DMS53 treated with DMSO at 0.1 percent for 48 hours (cell line): Measurements from ENCODE around the gene PIK3AP1.

Experiments
- DNase-seq: peaks from one replicate; lab custom pipeline; 2025; ENCODE audit not compliant: unreplicated experiment; lab: John Stamatoyannopoulos, UW

PIK3AP1 gene

DNA sequence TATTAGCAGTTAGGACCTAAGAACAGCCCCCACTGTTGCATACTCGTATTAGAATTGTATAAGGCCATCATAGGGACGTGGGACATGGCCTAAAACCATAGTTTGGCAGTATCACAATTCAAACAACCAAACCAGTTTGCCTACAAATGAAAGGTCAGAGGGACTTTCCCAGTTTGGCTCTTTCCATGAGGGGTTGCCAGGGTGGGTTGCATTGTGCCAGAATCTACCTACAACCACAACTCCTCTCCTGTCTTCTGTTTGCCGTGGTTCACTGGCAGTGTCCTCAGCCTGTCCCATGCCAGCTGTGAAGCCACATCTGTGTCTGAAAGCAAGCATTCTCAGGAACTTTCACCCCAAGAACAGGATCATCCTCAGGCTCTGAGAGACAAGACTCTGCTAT is 44.5 kb downstream of the PIK3AP1 start:
- DNase-seq, result no peak

DNA sequence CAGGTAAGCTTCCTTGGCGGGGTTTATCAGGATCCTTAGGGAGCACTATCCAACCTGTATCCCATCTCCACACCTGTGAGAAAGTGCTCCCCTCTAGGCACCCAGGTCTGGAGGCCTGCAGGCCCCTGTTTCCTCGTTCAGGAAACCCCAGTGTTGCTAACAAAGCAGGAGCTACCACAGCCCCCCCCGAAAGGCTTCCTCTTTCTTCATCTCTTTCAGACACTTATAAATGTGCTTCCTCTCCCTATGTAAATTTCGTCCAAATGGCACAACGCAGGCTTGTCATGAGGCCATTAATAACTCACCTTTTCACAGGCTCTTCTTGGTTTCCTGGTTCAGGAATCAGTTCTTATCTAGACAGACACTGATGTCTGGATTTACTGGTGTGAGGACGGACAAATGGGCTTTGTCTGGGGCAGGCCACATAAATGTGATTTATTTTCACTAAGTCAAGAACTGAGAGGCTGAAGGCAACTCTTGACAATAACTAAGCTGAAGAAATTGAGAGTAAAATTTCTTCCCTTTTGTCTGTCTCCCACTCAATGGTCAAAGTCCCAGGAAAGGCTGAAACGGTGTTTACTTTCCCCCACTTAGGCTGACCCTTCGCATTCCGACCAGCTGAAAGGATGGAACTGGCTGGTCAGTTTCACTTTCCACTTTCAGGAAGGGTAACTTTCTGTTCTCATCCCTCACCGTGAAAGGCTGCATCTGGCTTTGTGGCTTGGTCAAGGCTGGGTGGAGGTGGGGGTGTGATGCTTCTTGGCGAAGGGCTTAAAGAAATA is 46.8 kb downstream of the PIK3AP1 start:
- no peak for DNase-seq

DNA sequence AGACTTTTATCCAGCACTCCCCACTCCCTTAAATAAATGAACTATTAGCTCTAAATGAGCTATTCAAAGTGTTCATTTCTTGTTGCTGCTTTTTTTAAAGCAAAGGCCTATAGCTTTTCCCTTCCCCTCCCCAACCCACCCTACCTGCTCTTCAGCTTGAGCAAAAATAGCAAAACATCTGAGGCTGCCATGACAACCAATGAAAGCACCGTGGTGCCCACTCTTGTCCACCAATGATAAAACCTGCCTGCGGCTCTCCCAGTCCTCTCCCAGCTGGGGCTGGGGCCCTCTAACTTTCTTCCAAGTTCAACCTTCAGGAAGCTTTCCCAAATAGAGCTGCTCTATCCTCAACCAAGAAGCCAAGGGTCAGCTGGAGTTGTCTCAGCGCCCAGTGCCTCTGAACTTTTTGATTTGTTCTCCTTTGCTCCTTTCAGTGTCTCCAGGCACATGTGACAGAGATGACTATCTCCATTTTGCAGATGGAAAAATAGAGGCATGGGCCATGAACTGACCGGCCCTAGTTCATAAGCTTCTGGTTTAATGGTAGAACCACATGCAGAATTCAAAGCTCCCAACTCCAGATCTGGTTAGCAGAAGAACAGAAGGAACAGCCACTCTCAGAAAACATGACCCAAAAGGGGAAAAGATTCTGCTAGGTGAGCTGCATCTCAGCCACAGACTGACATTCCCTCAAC is 47.7 kb downstream of the PIK3AP1 start:
- DNase-seq, result no peak

DNA sequence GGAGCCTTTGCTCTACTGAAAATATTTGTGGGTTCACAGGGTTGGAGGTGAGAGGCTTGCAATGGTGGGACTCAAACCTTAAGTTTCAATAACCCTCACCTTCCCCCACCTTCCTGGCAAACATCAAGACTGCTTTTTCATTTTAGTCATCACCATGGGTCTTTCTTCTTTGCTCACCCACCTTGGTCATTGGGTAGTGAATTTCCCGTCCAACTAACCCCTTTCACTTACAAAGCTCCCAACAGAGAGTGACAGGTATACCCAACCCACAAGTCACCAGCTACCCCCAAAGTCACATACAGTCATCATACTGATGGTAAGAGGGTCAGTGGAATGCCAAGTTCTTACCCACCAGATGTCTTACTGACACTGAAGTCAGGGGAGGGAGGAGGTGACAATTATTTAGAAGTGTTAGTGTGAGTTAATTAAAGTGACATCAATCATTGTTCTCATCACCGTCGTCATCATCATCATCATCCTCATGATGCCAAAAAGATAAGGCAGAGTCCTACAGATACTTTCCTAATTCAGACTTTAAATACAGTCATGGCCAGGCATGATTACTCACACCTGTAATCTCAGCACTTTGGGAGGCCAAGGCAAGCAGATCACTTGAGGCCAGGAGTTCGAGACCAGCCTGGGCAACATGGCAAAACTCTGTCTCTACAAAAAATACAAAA is 49.0 kb downstream of the PIK3AP1 start:
- DNase-seq, result no peak

DNA sequence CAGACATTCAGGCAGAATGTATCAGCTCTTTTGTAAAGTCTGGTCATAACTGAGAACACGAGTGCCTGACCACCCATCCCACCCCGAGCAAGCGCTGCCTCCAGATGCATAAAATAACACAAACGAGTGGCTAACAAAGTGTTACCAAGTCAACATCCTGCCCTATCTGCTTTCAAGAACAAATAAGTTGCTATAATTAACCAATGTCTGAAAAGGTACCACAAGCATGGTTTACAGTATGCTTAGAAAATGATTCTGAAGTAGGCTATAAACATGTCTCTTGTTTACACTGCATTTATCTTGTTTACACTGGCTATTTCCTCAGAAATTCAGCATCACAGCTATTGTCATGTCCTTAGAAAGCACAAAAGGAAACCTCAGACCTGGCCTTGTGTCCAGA is 49.5 kb downstream of the PIK3AP1 start:
- peak; percentile 99 for DNase-seq

DNA sequence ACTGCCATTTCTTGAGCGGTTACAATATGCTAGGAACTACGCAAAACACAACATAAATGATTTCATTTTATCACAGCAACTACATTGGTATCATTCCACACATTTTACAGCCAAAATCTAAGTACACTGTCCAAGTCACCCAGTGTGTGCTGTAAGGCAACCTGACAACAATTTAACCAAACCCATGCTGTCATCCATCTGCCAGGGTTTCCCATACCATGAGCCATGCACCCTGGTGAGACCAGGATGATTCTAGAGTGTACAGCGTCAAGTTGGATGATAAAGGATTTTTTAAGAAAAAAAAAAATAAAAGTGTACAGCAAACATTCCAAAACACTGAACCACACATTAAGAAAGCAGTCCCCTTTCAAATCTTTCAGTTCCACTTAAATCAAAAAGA is 52.9 kb downstream of the PIK3AP1 start:
- no peak for DNase-seq

DNA sequence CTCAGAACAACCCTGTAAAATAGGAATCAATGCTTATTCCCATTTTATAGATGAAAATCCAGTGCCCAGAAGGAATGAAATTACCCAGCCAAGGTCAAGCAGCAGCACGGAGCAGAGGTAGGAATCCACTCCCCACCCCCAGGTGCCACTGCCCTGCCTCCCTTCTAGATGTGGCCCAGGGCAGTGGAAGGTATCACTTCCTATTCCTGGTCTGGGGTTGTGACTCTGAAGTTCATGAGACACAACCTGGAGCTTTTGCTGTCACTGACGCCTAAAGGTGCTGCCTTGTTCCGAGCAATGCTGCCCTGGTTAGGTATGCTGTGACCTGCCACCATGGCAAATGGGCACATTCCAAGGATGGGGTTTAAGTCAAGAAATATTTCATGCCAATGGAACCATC is 53.6 kb downstream of the PIK3AP1 start:
- DNase-seq, result no peak

DNA sequence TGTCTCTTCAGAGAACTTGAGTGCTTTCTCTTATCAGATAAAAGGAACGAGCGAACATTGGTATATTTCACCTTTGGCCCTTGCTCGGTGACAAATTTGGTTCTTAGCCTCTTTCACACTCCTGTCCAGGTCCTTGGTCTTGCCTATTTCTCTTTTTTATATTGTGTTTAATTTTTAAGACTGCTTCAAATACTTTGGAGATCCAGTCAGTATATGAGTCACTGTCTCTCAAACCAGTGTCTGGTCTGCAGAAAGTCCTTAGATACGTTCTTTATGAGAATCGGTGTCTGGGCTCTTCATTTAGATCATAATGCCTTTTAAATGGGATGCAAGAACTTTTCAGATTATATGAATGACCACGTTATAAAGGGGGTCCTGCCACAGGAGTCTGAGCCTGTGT is 55.0 kb downstream of the PIK3AP1 start:
- DNase-seq, result no peak

DNA sequence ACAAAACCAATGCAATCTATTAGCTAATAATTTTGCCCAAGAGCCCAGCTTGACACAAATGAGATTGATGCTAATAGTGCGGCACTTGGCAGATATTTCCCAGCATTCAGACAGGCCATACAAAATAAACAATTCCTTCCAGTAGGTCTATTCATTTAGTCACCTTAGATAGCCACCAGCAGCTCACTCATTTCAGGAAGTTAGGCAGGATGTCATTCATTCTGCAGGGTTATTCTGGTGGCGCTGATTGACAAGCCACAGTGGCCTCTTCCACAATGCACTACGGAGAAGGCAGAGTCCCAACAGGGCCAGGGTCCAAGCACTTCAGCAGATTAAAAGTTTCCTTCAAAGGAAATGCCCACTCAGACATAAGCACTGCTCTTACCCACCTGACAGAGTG is 55.8 kb downstream of the PIK3AP1 start:
- no peak for DNase-seq

DNA sequence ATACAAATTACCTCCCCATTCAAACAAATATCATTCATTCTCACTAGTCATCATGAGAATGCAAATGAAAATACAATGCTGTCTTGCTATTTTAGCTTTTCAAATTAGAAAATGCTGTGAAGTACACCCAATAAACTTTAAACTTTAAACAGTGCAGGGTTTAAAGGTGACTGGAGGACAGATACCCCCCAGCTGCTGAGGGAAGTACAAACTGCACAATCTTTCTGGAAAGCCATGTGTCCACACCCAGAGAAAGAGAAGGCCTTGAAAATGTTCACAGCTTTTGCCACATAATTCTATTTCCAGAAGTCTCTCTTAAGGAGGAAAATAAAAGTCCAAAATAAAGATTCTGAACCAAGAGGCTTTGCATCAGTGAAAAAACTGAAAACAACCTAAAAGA is 56.5 kb downstream of the PIK3AP1 start:
- DNase-seq, result no peak

DNA sequence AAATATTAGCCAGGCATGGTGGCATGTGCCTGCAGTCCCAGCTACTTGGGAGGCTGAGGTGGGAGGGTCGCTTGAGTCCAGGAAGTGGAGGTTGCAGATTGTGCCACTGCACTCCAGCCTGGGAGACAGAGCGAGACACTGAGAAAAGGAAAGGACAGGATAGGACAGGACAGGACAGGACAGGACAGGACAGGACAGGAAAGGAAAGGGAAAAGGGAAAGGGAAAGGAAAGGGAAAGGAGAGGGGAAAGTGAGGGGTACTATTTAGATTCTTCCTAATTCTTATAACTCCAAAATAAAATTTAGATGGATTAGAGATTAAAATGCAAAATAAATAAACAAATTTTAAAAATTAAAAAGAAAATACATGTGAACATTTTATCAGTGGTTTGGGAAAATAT is 58.7 kb downstream of the PIK3AP1 start:
- no peak for DNase-seq

DNA sequence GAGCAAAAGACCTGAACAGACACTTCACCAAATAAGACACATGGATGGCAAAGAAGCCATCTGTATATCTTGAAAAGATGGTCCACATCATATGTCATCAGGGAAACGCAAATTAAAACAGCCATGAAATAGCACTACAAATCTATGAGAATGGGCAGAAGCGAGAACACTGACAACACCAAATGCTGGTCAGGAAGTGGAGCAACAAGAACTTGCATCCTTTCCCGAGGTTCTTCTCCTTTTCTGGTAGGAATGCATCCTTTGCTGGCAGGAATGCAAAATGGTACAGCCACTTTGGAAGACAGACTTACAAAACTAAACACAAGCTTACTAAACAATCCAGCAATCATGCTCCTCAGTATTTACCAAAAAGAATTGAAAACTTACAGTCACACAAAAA is 60.0 kb downstream of the PIK3AP1 start:
- DNase-seq, result no peak

DNA sequence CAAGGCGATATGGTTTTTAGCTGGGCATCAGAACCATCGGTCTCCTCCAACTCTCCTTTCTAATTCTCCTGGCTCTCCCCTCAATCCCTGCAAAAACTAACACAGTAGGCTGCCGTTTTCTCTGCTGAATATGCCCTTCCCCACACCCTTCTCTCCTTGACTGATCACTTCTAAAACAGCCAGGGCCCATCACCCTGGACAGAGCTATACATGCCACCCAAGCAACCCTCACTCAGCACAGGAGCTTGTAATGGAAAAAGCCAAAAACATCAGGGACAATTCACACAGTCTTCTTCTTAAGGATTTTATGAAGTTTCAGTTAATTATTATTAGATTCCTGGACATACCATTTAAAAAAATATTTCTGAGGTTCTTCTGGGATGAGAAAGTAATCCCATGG is 61.5 kb downstream of the PIK3AP1 start:
- DNase-seq, result no peak

DNA sequence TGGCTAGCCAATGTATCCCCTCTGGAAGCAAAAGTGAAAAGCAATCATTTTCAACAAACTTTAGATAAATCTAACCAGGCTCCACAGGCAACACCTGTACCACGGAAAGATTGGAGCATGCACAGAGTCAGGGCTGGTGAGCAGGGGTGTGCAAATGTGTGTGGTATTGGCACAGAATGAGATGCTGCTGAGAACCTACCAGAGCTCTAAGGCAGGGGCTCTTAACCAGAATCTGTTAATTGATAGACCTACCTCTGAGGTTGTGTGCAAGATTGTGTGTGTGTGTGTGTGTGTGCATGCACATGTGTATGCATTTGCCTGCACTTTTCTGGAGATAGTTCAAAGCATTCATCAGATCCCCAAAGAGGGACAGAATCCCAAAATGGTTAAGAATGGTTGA is 62.9 kb downstream of the PIK3AP1 start:
- no peak for DNase-seq

DNA sequence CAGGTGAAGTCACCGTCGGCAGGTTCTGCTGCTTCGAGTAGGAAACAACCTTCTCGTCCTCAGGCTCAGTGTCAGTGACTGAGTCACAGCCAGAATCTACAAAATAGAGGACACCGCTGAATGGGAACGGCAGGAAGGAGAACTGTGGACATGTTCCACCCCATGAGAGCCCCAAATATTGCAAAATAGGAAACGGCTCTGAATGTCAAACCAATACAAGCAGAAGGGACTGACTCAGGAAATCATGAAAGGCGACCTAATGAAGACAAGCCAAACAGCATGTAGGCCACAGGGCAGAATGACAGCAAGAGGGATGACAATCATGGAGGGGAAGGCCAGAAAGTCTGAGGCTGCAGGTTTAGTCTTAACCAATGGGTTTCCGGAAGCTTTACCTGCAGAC is 63.5 kb downstream of the PIK3AP1 start:
- no peak for DNase-seq

DNA sequence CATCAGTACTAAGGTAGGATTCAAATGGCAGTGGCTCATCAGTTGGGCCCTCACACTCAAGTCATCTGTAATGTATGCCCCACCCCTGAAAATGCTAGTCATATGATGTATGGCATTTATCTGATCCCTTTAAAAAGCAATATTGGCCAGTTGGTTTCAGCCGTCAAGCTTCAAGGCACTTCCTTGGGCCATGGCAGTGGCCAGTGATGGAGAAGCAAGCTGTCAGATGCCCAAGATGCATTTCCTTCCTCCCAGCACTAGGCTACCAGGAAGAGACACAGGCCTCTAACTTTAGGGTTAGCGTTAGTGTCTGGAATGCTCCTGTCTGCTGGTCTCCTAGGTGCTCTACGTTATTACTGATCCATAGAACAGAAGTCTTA is 64.1 kb downstream of the PIK3AP1 start:
- no peak for DNase-seq

DNA sequence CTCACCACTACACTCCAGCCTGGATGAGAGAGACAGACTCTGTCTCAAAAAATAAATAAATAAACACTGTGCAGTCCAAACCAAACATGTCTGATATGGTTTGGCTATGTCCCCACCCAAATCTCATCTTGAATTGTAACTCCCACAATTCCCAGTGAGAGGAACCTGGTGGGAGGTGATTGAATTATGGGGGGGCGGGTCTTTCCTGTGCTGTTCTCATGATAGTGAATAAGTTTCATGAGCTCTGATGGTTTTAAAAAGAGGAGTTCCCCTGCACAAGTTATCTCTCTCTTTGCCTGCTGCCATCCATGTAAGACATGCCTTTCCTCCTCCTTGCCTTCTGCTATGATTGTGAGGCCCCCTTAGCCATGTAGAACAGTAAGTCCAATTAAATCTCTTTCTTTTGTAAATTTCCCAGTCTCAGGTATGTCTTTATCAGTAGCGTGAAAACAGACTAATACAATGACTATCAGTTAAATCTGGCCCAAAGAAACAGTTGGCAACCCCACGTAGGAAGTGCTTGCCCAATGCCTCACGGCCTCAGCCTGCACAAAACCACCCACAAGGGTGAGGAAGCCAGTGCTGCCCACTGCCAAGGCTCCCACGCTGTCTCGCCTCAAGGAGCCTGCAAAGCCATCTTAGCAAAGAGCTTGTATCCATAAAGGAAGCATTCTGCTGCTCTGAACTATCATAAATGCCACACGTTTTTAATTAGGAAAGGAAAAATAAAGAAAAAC is 64.7 kb downstream of the PIK3AP1 start:
- no peak for DNase-seq

DNA sequence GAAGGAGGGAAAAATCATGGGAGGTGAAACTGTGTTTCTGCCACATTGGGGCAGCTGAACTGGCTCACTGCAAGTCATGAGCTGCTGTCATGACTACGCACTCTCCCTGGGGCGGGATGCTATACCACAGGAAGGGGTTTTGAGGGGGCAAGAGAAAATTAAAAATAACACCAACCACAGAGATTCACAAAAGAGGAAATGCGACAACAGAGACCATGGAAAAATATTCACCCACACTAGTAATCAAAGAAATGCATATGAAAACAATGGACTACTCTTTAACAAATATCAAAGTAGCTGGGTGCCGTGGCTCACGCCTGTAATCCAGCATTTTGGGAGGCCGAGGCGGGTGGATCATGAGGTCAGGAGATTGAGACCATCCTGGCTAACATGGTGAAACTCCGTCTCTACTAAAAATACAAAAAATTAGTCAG is 68.3 kb downstream of the PIK3AP1 start:
- DNase-seq, result no peak

DNA sequence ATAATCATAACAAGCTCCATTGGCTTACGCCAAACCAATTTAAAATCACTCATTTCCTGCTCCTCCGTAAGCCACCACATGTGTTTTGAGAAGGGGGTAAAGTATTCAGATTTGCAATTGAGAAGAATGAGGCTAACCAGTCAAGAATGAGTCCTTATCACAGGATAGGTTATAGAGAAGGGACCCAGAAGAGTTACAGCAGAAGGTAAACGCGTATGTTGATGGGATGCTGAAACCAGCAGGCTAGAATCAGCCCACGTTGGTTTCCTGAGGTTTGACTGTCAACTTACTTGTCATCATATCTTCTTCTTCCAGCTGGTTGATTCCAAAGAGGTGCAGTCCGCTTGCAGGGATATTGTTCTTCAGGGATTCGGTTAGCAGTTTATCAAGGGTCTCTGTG is 69.4 kb downstream of the PIK3AP1 start:
- DNase-seq, result no peak

DNA sequence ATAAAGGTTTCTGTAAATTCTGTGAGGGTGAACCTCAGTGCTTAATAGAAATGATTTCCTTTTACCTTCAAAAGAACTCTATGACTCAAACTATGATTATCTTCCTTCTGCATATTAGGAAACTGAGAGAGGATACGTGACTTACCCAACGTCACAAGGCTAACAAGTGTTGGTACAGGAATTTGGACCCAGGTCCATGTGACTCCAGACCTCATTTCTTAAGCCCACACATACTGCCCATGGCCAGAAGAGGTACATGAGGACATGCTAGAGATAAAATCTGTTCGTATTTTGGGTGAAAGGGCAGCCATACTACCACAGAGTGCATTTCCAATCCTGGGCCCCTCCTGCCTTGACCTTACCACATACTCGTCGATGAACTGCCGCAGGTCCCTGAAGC is 72.0 kb downstream of the PIK3AP1 start:
- DNase-seq, result no peak

DNA sequence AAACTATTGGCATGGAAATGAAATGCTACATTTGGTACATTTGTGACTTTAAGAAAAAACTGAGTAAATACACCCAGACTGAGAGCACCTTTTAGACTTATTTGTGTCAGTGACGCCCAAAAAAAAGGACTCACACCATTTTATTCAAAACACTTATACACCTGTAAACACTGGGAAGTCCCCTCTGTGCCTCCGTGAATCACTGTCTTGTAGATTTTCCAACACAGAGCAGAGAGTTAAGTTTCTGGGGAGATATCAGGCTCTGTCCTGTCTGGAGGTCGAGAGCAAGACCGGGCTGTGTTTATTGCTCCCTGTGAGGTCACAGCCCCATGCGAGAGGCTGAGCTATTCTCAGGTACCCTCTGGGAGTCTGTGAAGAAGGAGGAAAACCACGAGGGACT is 72.8 kb downstream of the PIK3AP1 start:
- no peak for DNase-seq

DNA sequence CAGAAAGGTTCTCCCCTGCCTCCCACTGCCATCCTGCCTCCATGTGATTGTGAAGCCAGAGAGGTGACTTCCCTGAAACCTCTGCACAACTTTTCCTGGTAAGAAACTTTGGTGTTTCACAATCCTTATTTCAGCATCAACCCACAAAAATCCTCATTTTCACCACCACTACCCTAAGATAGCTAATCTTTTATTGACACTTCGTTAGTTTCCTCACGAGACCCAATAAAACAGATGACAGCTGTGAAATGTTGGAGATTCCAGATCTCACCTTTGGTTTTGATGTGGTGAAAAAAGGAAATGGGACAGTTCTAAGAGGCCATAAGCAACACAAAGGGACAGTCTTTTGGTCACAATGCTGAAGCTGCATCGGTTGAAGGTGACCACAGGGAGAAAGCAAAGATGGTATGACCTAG is 73.6 kb downstream of the PIK3AP1 start:
- no peak for DNase-seq
